ENCODE measurements around the gene LGI1. TPM values are rescaled to one million over a fixed set of nuclear protein-coding genes. Genes with fewer than 3 reads are reported as not detected.

LGI1 gene
- total RNA-seq, 1 donor from 2014 or later = not detected

DNA sequence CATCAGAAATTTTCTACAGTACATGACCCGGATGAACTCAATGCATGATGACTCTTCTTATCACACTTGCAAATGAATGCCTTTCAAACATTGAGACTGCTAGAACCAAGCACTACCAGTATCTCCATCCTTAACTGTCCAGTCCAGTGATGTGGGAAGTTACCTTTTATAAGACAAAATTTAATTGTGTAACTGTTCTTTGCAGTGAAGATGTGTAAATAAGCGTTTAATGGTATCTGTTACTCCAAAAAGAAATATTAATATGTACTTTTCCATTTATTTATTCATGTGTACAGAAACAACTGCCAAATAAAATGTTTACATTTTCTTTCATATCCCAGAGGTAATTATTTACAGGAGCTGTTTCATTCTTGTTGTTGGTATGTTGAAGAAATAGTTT, 40.1 kb downstream of the LGI1 start:
- Mint-ChIP-seq H3K27me3 (peaks cover 16% of the 10 kb centered on the region), H3K27ac (no peak overlapping the region), H3K4me1 (no peaks in the 10 kb centered on the region), H3K4me3 (no peak overlapping the region), H3K9me3 (no peaks in the 10 kb centered on the region), H3K36me3 (ENCODE audit: low read depth) (no peaks in the 10 kb centered on the region)
- no peak for DNase-seq
- intact Hi-C loops (cut with micrococcal nuclease) = no loop called here
- ATAC-seq (ENCODE audit: low read depth) = no peak
- TF ChIP-seq, protein P1, sequence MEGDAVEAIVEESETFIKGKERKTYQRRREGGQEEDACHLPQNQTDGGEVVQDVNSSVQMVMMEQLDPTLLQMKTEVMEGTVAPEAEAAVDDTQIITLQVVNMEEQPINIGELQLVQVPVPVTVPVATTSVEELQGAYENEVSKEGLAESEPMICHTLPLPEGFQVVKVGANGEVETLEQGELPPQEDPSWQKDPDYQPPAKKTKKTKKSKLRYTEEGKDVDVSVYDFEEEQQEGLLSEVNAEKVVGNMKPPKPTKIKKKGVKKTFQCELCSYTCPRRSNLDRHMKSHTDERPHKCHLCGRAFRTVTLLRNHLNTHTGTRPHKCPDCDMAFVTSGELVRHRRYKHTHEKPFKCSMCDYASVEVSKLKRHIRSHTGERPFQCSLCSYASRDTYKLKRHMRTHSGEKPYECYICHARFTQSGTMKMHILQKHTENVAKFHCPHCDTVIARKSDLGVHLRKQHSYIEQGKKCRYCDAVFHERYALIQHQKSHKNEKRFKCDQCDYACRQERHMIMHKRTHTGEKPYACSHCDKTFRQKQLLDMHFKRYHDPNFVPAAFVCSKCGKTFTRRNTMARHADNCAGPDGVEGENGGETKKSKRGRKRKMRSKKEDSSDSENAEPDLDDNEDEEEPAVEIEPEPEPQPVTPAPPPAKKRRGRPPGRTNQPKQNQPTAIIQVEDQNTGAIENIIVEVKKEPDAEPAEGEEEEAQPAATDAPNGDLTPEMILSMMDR (IDR thresholded peaks at IDR 0.05) = no peak
- ChIA-PET POLR2A (no interaction called here), CTCF (no interaction called here)

DNA sequence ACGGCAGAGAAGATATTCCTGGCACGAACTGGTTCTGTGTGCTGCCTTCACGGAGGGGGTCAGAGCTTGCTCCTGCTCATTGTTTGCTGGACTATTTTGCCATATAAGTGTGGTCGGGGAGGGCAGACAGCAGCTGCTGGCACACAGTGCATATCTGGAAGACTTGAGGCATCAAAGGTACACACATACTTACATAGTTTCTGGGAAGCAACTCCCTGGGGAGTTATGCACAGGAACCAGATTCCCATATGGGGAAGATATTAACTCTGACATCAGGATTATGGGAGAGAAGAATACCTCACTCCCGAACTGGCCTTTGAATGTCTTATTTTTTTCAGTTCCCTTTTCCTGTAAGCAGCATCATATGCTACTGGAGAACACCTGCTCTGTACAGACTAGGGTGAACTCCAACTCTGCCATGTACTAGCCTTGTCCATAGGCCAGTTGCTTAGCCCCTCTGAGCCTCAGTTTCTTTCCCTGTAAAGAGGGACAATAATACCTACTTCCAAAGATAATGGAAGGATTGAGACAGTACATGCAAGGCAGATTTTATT, 41.5 kb downstream of the LGI1 start:
- ATAC-seq (ENCODE audit: low read depth) (no peak), DNase-seq (no peak)
- H3K4me3 Mint-ChIP-seq = no peak overlapping the region
- intact Hi-C loops (cut with micrococcal nuclease) = no loop called here
- ChIA-PET CTCF (no interaction called here), POLR2A (no interaction called here)
- no peaks in the 10 kb centered on the region for H3K36me3 Mint-ChIP-seq (ENCODE audit: low read depth)
- H3K9me3 Mint-ChIP-seq = no peaks in the 10 kb centered on the region
- H3K27ac Mint-ChIP-seq = no peak overlapping the region
- no peaks in the 10 kb centered on the region for H3K4me1 Mint-ChIP-seq
- peaks cover 16% of the 10 kb centered on the region for H3K27me3 Mint-ChIP-seq
- TF ChIP-seq, protein P1 (IDR thresholded peaks at IDR 0.05) = no peak

DNA sequence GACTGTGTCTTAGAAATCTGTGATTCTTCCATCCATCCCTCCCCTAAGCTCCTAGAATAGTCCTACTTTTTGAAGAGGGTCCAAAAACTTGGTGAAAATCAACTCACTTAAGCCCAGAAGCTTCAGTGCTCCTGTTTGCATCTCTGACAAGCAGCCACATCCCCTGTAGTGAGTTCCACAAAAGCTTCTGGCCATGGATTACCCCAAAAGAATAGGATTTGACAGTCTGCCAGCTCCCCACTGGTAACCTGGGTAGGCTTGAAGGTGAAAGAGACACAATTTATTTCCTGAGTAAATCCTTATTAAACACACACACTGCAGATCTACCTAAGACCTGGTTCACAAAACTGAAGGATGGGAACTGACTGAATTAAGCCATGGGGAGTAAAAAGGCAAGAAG, 46.5 kb downstream of the LGI1 start:
- ChIA-PET CTCF (no interaction called here), POLR2A (no interaction called here)
- TF ChIP-seq, protein P1 (IDR thresholded peaks at IDR 0.05) = no peak
- Mint-ChIP-seq H3K27me3 (peaks cover 21% of the 10 kb centered on the region), H3K4me1 (no peaks in the 10 kb centered on the region), H3K9me3 (no peaks in the 10 kb centered on the region), H3K27ac (no peak overlapping the region), H3K36me3 (ENCODE audit: low read depth) (no peaks in the 10 kb centered on the region), H3K4me3 (no peak overlapping the region)
- DNase-seq (no peak), ATAC-seq (ENCODE audit: low read depth) (no peak)
- intact Hi-C loops (cut with micrococcal nuclease) = no loop called here

DNA sequence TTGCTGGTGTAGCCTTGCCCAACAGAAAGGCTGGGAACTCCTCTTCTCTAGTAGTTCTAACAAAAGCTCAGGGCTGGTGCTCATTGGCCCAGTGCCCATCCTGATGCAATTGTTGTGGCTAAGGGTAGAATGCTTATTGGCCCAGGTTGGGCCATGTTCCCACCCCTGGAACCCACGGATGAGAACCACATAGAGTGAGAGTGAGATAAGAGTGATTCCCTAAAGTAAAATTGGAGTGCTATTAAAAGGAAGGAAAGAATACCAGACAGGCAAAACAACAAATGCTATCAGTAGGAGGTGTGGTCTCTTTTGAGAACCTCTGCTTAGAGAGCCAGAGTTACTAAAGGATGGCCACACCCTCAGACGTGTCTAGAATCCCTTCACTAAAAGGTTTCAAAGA, 49.2 kb downstream of the LGI1 start:
- Mint-ChIP-seq H3K27ac (no peak overlapping the region), H3K4me3 (no peak overlapping the region), H3K36me3 (ENCODE audit: low read depth) (no peaks in the 10 kb centered on the region), H3K27me3 (peaks cover 17% of the 10 kb centered on the region), H3K9me3 (no peaks in the 10 kb centered on the region), H3K4me1 (no peaks in the 10 kb centered on the region)
- ATAC-seq (ENCODE audit: low read depth) (no peak), DNase-seq (no peak)
- TF ChIP-seq, protein P1 (IDR thresholded peaks at IDR 0.05) = no peak
- ChIA-PET POLR2A (no interaction called here), CTCF (interaction anchor here (0.8 to 1.3 kb wide), 2 partner anchors 9 to 52 kb away, joined by 3 read pairs; no protein-coding TSS in a partner anchor)
- intact Hi-C loops (cut with micrococcal nuclease) = no loop called here

DNA sequence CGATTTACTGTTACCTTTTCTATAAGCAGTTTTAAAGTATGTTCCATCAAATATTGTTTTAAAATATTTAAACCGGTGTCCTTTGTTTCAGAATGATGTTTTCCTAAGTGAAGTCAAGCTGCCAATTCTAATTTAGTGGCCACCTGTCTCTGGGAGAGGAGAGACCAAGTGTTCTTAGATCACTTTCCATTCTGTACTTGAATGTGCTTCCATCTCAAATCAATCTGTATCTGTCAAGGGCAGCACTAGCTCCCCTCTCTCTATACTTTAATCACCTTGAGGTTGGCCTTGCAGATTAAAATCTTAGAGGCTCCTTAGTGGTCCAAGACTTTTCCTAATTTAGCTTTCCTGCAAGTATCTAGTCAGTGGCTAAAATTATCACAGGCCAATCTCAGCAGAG, 49.6 kb downstream of the LGI1 start:
- TF ChIP-seq, protein P1 (IDR thresholded peaks at IDR 0.05) = no peak
- ChIA-PET POLR2A (no interaction called here), CTCF (interaction anchor here (0.8 to 1.3 kb wide), 2 partner anchors 9 to 51 kb away, joined by 3 read pairs; no protein-coding TSS in a partner anchor)
- Mint-ChIP-seq H3K9me3 (no peaks in the 10 kb centered on the region), H3K36me3 (ENCODE audit: low read depth) (no peaks in the 10 kb centered on the region), H3K27me3 (peaks cover 12% of the 10 kb centered on the region), H3K4me3 (no peak overlapping the region), H3K4me1 (no peaks in the 10 kb centered on the region), H3K27ac (no peak overlapping the region)
- intact Hi-C loops (cut with micrococcal nuclease) = no loop called here
- no peak for ATAC-seq (ENCODE audit: low read depth)
- no peak for DNase-seq
